H1 (cell line): ENCODE data around the gene NUP210. TPM values are rescaled to one million over a fixed set of nuclear protein-coding genes. Genes with fewer than 3 reads are reported as not detected.

Experiments
- E2F6 ChIP-seq: IDR thresholded peaks from 2 replicates; pipeline ENCODE4 v1.6.1; 2012; ENCODE audit warnings: inconsistent platforms
- polyA plus RNA-seq, 7 experiments: library from polyadenylated mRNA; depleted of rRNA in 3 of 7; stranded (reverse) in 5 of 7; unstranded in 2 of 7; fragments of >200 nt in 5 of 7; fragments of 200-250 nt in 2 of 7; gene quantifications; 1 replicate in 5 of 7; 2 replicates in 1 of 7; 4 replicates in 1 of 7; pipeline versions ENCODE4 v1.2.1 to v1.2.3, GENCODE V29; 2011 to 2013; ENCODE audit warnings: missing spikeins in 2 of 7, mixed read lengths in 2 of 7
- total RNA-seq: library from RNA; stranded (reverse); fragmentation: NEBNext Ultra II Directional; extraction: Animal tissue kit (Norgen Biotek cat#: 25700); gene quantifications from 2 replicates; pipeline ENCODE4 v1.2.1, GENCODE V29; 2021

NUP210 gene
- total and polyA plus RNA-seq, 2 of the 8 experiments (the other 6 are each of a cell fraction or from before 2014, with no cell fraction given) = 51.0 to 53.7 TPM

- TF ChIP-seq E2F6 = no peak
- TF ChIP-seq, all 59 proteins: peak for 0
Observed at GRCh38 chr3:13359916-13360315, 60.2 kb downstream of the NUP210 start (continued).
